Cardiac muscle cell (in vitro differentiated cells and primary cell): ENCODE measurements around the gene EML2. TPM values are rescaled to one million over a fixed set of nuclear protein-coding genes. Genes with fewer than 3 reads are reported as not detected.
"Not testable (repeated sequence)": the region's sequence is repeated elsewhere in the genome, so short reads cannot be mapped to it uniquely, and the experiment has no call there.

ENCODE experiments used
- DNase-seq, 2 donors: peaks; one replicate each; pipeline versions ENCODE4 v3.0.0 to v3.0.0-alpha.2; 2010 to 2017; ENCODE audit warnings: low read depth in 1 of 2, low spot score in 1 of 2
- H3K27ac ChIP-seq: fragments of 200-600 bp; sonication (generic); 2 replicates; pipeline ENCODE4 v1.5.1; 2016
- H3K27me3 ChIP-seq: fragments of 200-600 bp; sonication (generic); 2 replicates; pipeline ENCODE4 v1.6.0; 2016; ENCODE audit warnings: control low read depth
- H3K36me3 ChIP-seq: fragments of 200-600 bp; sonication (generic); 2 replicates; pipeline ENCODE4 v1.5.1; 2016; ENCODE audit warnings: control low read depth
- H3K4me1 ChIP-seq: fragments of 200-600 bp; sonication (generic); 2 replicates; pipeline ENCODE4 v1.8.1; 2017; ENCODE audit warnings: low read depth, mild to moderate bottlenecking, mixed run types
- H3K4me3 ChIP-seq: fragments of 200-600 bp; sonication (generic); 2 replicates; pipeline ENCODE4 v1.5.1; 2016; ENCODE audit warnings: mild to moderate bottlenecking
- H3K9me3 ChIP-seq: fragments of 200-600 bp; sonication (generic); 2 replicates; pipeline ENCODE4 v1.5.1; 2017; ENCODE audit warnings: low read depth, mild to moderate bottlenecking, control low read depth
- CTCF ChIP-seq: IDR thresholded peaks from 2 replicates; pipeline ENCODE4 v1.5.1; 2012; ENCODE audit warnings: low read depth, mild to moderate bottlenecking, low read length
- polyA plus RNA-seq: library from polyadenylated mRNA; unstranded; fragments of >200 nt; fragmentation: Nextera tagmentation; extraction: Ambion mirVana; gene quantifications from 2 replicates; pipeline ENCODE4 v1.2.1, GENCODE V29; 2016
- total RNA-seq: library from RNA; depleted of rRNA; stranded (reverse); fragments of >200 nt; gene quantifications from 2 replicates; pipeline ENCODE4 v1.2.3, GENCODE V29; 2016

The EML2 gene, protein sequence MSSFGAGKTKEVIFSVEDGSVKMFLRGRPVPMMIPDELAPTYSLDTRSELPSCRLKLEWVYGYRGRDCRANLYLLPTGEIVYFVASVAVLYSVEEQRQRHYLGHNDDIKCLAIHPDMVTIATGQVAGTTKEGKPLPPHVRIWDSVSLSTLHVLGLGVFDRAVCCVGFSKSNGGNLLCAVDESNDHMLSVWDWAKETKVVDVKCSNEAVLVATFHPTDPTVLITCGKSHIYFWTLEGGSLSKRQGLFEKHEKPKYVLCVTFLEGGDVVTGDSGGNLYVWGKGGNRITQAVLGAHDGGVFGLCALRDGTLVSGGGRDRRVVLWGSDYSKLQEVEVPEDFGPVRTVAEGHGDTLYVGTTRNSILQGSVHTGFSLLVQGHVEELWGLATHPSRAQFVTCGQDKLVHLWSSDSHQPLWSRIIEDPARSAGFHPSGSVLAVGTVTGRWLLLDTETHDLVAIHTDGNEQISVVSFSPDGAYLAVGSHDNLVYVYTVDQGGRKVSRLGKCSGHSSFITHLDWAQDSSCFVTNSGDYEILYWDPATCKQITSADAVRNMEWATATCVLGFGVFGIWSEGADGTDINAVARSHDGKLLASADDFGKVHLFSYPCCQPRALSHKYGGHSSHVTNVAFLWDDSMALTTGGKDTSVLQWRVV
- total RNA-seq = 24.7 and 41.0 TPM in 2 replicates
- polyA plus RNA-seq = 26.2 and 39.7 TPM in 2 replicates

DNA sequence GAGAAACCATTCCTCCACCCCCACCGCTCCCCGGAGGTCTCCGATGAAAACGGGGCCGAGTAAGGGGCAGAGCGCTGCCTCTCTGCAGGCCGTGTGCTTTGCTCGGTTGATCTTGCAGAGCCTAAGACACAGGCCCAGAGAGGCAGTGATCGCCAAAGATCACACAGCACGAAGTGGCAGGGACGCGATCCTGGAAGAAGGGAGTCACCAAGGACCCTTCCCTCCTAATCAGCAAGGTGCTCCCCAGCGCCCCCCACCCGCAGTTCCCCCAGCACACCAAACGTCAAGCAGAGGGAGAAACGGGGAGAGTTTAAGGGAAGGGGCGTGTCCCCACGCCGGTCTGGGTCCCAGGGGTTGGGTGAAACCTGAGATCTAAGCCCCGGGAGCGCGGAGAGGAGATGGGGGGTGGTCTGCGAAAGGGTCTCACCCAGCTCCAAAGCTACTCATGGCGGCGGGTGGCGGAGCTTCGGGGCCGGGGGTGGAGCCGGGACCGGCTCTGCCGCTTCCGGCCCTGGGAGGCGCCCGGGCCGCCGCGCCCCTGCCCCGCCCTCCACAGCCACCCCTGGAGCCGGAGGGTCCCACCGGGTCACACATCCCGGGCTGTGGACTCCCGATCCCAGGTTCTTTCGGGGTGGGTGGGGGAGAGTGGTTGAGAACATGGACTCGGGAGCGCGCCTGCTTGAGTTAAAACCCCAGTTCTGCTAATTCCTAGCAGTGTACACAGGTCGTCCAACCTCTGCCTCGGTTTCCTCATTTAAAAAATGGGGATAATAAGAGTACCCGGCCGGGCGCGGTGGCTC lies at the start of gene EML2:
TSS of gene EML2 (minus strand) at position 468 of the 800 bp plus-strand sequence. CDS start at position 447, 21 bp downstream.
- Histone ChIP-seq H3K27ac (no peak within 1 kb of the TSS), H3K4me3 (peak within 1 kb of the TSS; percentile 28)
- peak; percentile 28 for TF ChIP-seq CTCF

GRCh38 chr19:45687599-45687998 lies 48.4 kb upstream of the EML2 start:
- H3K27me3 ChIP-seq = no peaks in the 10 kb centered on the region
- H3K36me3 ChIP-seq = peaks cover 30% of the 10 kb centered on the region
- no peak for TF ChIP-seq CTCF
- H3K4me1 ChIP-seq = no peaks in the 10 kb centered on the region
- DNase-seq = no peak
- H3K4me3 ChIP-seq = no peak overlapping the region
- no peaks in the 10 kb centered on the region for H3K9me3 ChIP-seq
- H3K27ac ChIP-seq = no peak overlapping the region

More for the DNA sequence above, at the start of gene EML2:
- Histone ChIP-seq H3K4me1 (peaks cover 9% of the 10 kb centered on the region), H3K36me3 (no peaks in the 10 kb centered on the region), H3K9me3 (no peaks in the 10 kb centered on the region), H3K27me3 (no peaks in the 10 kb centered on the region)
- DNase-seq = peak; percentile 40 to 85

- not testable (repeated sequence) for H3K4me3 ChIP-seq, H3K9me3 ChIP-seq, H3K4me1 ChIP-seq, H3K27me3 ChIP-seq, DNase-seq, H3K27ac ChIP-seq
- H3K36me3 ChIP-seq = peaks cover 30% of the 10 kb centered on the region
These were observed 45.8 kb upstream of the EML2 start for GRCh38 chr19:45685045-45685444.

GRCh38 chr19:45682908-45683307 lies 43.7 kb upstream of the EML2 start:
- peaks cover 25% of the 10 kb centered on the region for H3K36me3 ChIP-seq
- H3K27ac ChIP-seq = no peak overlapping the region
- no peaks in the 10 kb centered on the region for H3K9me3 ChIP-seq
- H3K4me3 ChIP-seq = no peak overlapping the region
- H3K4me1 ChIP-seq = no peaks in the 10 kb centered on the region
- TF ChIP-seq CTCF = no peak
- no peaks in the 10 kb centered on the region for H3K27me3 ChIP-seq
- DNase-seq = no peak

GRCh38 chr19:45682117-45682516 lies 42.9 kb upstream of the EML2 start:
- H3K36me3 ChIP-seq = peaks cover 17% of the 10 kb centered on the region
- DNase-seq = no peak
- H3K4me1 ChIP-seq = no peaks in the 10 kb centered on the region
- no peak overlapping the region for H3K4me3 ChIP-seq
- no peaks in the 10 kb centered on the region for H3K27me3 ChIP-seq
- no peak overlapping the region for H3K27ac ChIP-seq
- H3K9me3 ChIP-seq = no peaks in the 10 kb centered on the region
- TF ChIP-seq CTCF = no peak
